ENCODE results near the gene JMJD6. TPM values are rescaled to one million over a fixed set of nuclear protein-coding genes. Genes with fewer than 3 reads are reported as not detected.
"Not testable (repeated sequence)": the region's sequence is repeated elsewhere in the genome, so short reads cannot be mapped to it uniquely, and the experiment has no call there.

JMJD6 gene
- polyA plus RNA-seq, 4 donors: 18.7 to 29.1 (median 21.8) TPM

DNA sequence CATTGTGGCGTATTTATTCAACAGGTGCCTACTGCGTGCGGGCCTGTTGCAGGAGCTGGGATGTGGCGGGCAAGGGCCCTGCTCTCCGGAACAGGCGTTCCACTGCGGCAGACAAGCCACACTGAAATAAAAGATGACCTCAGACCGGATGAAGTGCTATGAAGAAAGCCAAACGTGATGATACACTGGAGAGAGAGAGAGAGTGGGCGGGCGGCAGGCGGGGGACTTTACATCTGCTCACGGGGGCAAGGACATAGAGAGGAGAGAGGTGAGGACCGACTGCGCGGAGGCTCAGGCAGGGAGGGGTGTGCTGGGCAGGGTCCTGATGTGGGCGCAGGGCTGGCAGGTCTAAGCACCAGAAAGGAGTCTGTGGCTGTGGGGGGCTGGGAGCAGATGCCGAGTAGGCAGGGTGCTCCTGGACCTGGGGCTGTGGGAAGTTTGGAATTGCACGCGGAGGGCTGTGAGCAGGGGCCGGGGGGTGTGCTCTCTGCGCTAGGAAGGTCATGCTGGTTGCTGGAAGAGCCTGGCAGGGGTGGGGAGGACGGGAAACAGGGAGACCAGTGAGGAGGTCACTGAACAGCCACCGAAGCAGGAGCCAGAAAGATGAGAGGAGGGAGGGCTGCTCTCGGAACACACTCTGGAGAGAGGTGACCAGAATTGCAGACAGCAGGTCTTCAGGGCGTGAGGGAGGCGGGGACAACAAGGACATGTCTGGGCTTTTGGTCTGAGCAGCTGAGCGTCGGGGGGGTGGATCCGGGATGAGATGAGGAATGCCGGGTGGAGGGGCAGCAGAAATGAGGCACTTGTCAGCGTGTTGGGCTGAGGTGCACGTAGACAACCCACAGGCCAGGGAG lies 25.6 kb downstream of the JMJD6 start:
- no peak for DNase-seq (ENCODE audit: low read depth in 4 of 4, low spot score in 3 of 4)

DNA sequence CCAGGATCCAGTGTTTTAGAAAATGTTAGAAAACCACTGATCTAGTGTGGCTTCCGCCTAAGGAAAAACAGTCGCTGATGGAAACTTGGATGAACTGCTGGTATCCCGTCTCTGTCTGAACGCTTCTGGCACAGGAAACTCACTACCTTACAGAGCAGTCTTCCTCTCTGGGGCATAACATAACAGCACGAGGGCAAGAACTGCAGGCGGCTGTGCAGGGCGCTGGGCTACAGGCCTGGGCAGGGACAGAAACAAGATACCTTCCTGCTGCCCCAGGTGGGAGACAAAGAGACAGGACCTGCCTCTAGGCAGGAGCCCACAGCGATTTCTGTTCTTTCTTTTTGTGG lies 26.2 kb downstream of the JMJD6 start:
- no peak for DNase-seq (ENCODE audit: low read depth in 4 of 4, low spot score in 3 of 4)

DNA sequence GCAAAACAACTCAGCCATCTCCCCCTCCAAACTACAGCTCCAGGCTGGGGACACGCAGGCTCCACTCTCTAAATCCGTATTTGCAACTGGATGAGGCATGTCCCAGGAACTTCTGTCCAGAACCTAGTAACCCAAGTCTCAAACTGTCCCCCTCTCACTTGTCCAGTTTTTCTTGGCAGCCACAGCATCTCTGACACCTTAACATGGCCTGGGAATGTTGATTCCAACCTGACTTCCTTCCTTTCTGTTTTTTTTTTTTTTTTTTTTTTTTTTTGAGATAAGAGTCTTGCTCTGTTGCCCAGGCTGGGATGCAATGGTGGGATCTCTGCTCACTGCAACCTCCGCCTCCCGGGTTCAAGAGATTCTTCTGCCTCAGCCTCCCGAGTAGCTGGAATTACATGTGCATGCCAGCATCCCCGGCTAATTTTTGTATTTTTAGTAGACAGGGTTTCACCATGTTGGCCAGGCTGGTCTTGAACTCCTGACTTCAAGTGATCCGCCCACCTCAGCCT lies 27.9 kb downstream of the JMJD6 start:
- not testable (repeated sequence) for DNase-seq (ENCODE audit: low read depth in 4 of 4, low spot score in 3 of 4)

DNA sequence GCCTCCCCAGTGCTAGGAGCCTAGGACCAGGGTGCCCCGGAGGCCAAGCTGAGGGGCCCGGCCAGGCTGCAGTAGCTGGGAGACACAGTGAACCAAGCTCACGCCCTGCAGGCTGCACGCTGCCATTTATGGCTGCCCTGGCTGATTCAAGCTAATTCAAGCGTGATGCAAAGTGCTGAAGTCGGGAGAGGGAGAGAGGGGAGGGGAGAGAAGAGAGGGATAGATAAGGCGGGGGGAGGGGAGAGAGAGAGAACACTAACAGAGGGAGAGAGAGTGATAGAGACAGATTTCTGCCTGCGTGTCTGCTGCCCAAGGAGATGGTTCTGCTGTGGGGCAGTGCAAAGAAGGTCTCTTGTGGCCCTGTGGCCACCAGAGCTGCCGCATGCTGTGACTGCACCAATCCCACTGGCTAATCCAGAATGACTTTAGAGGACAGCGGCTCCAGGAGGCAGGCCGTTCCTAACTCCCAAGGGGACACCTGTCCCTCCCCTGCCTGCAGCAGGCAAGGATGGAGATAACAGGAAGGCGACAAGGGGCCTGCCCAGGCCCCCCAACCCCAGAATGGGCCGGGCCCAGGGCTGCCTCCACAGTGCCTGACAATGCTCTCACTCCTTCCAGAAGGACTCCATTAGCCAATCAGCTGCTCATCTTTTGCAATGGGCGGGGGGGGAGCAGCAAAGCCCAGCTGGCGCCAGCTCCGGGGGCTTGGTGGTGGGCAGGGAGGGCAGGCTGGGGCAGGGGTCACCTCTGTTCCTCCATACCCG lies 28.5 kb downstream of the JMJD6 start:
- DNase-seq (ENCODE audit: low read depth in 4 of 4, low spot score in 3 of 4): no peak

DNA sequence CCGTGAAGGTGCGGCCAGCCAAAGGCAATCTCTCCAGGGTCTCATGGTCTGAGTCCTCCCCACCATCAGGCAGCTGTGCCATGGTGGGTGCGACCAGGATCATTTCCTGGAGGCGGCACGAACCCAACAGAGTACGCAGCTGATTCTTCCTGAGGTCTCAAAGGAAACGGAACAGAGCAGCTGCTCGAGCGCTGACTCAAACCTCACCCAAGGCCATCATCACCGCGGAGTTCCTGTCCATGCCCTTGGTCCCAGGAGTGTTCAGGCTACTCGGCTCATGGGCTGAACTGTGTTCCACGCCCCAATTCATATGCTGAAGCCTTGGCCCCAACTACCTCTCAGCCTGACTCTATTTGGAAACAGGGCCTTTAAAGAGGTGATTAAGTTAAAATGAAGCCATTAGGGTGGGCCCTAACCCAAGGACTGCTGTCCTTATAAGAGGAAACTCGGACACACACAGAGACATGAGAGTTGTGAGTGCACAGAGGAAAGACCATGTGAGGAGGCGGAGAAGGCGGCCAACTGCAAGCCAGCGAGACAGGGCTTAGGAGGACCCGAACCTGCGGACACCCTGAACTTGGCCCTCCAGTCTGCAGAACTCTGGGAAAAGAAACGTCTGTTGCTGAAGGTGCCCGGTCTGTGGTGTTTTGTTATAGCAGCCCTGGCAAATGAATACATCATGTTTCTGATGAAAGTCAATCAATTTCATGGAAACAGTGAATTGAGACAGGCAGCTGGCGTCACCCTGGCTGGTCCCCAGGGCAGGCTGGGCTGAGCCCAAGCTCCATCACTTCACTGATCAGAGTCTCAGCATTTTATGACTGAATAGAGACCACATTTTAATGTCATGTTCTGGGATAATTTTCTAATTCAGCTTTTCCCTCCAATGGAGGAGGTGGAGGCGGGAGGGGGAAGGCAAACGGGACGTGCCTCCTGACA lies 29.4 kb downstream of the JMJD6 start:
- no peak for DNase-seq (ENCODE audit: low read depth in 4 of 4, low spot score in 3 of 4)

DNA sequence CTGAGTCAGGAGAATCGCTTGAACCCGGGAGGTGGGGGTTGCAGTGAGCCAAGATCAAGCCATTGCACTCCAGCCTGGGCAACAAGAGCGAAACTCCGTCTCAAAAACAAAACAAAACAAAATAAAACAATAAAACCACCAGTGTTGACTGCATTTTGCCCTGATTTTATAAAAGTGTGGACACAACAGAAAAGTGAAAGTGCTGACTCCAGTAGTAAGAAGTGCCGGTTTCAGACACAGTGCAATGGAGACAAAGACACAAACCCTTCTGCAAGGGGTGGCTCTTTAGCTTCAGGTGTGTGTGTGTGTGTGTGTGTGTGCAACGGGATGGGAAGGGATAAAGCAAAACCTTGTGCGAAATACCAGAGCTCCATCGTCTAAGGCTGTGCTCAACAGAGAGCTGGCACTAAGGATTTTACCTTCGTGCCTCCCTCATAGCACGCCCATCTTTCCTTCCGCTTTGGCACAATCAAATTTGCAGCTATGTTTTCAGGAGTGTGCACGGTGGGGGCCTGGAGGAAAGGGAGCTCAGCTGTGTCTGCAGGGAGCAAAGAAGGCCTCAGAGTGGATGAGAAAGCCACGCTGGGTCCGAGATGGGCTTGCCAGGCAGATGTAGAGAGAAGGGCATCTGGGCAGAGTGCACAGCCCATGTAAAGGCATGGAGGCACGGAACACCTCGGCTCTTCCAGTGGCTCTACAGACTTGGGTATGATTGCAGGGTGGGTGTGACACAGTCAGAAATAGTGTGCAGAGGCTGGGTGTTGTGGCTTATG lies 31.2 kb downstream of the JMJD6 start:
- no peak for DNase-seq (ENCODE audit: low read depth in 4 of 4, low spot score in 3 of 4)

DNA sequence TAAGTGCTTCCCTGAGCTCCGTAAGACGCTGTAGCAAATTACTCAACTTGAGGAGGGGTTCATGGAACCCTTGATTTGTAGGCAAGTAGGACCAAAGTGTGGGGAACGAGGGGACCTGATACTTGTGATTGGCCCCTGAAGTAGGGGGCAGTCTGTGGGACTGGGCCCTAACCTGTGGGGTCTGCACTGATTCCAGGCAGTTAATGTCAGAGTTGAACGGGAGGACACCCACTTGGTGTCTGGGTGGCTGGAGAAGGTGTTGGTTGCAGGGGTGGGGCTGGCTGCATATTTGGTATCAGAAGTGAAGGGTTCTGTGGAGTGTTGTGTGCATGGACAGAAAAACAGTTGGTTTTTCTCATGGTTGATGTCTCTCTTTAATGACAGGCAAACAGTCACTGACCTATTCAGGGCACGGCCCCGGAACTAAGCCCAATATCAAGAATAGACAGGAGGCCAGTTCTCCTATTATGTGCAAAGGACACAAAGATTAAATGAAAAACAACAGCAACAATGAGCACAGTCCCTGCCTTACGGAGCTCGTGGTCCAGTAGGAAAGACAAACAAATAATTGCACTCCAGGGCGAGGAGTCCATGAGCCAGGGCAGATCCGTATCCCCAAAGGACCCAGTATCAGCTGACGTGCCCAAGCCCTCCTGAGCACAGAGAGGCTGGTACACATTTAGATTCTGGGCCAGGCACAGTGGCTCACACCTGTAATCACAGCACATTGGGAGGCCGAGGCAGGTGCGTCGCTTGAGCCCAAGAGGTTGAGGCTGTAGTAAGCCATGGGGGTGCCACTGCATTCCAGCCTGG lies 34.8 kb downstream of the JMJD6 start:
- DNase-seq (ENCODE audit: low read depth in 4 of 4, low spot score in 3 of 4): no peak

DNA sequence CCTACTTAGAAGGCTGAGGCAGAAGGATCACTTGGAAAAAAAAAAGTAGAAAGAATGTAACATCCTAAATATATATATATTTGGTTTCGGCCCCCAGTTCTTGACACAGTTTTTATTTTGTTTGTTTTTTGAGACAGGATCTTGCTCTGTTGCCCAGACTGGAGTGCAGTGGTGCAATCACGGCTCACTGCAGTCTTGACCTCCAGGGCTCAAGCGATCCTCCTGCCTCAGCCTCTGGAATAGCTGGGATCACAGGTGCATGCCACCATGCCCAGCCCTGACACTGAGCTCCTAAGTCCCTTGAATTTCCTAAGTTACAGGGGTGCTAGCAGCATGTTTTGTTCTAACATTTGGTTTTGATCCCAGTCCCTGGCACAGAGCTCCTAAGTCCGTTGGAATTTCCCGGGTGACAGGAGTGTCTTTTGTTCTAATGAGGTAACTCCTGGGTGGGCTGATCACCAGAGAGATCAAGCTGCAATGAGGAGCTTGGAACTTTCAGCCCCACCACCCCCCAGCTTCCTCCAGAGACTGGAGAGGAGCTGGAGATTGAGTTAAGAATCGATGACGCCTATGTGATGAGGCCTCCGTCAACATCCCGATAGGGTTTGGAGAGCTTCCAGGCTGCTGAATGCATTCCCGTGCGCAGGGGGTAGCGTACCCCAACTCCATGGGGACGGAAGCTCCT lies 35.7 kb downstream of the JMJD6 start:
- DNase-seq (ENCODE audit: low read depth in 4 of 4, low spot score in 3 of 4): no peak

DNA sequence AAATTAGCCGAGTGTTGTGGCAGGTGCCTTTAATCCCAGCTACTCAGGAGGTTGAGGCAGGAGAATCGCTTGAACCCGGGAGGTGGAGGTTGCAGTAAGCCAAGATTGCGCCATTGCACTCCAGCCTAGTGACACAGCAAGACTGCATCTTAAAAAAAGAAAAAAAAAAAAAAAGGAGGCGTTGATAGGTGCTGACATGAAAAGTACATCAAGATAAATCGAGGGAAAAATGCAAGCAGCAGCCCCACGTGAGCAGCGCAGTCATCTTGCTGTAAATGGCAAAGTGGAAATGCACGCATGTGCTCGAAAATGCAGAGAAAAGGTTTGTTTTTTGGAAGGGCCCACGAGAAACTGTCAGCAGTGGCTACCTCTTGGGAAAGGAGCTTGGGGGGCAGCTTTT lies 36.5 kb downstream of the JMJD6 start:
- no peak for DNase-seq (ENCODE audit: low read depth in 4 of 4, low spot score in 3 of 4)

DNA sequence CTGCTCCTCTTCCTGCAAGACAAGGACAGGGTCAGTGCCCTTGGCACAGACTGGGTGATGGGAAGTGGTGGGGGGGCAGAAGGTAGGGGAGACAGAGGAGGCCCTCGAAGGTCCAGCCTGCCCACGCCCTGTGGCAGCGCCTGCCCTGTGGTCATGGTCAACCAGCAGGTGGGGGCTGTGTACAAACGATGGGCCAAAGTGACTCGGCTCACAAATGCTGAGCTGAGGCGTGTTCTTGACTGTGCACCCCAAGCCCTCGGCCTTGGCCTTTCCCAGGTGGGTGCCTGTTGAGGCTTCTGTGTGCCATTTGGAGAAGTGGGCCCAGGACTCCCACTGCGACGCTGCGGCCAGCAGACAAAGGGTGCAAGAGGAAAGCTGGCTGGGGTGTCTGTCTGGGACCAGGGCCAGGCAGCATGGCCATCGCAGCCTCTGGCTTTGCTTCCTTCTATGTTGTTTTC lies 38.2 kb downstream of the JMJD6 start:
- DNase-seq (ENCODE audit: low read depth in 4 of 4, low spot score in 3 of 4): no peak

DNA sequence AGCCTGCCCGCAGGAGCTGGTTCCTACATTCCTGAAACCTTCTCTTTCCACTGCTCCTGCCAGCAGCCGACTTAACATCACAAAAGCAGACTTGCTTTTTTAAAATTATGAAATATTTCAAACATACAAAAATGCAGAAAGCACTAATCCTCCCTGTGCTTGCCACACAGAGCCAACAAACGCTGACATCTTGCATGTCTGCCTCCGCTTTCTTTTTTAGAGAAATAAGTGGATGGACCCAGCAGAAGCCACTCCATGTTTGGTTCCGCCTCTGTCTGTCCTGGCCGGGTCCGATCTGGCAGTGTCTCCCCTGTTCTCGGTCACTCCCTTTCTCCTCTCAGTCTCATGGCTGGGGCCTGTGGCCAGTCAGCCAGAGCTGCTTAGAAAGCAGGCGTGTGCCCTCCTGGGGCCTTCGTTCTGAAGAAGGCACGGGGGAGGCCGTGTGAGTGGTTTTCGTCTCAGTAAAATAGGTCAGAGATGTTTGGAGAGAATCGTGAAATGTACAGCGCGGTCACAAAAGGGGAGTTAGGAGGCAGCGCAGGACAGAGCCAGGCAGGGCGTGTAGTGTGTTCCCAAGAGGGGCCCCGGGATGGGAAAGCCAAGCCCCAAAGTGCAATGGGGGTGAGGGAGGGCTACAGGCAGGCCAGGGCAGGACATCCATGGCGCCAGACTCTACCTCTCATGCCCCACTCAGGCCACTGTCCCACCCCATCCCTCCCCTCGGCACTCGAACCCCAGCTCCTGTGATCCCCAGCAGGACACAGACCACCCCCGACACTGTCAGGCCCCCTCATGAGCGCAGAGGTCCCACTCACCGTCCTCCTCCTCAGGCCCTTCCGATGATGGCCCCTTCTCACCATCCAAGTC lies 38.9 kb downstream of the JMJD6 start:
- DNase-seq (ENCODE audit: low read depth in 4 of 4, low spot score in 3 of 4): no peak

DNA sequence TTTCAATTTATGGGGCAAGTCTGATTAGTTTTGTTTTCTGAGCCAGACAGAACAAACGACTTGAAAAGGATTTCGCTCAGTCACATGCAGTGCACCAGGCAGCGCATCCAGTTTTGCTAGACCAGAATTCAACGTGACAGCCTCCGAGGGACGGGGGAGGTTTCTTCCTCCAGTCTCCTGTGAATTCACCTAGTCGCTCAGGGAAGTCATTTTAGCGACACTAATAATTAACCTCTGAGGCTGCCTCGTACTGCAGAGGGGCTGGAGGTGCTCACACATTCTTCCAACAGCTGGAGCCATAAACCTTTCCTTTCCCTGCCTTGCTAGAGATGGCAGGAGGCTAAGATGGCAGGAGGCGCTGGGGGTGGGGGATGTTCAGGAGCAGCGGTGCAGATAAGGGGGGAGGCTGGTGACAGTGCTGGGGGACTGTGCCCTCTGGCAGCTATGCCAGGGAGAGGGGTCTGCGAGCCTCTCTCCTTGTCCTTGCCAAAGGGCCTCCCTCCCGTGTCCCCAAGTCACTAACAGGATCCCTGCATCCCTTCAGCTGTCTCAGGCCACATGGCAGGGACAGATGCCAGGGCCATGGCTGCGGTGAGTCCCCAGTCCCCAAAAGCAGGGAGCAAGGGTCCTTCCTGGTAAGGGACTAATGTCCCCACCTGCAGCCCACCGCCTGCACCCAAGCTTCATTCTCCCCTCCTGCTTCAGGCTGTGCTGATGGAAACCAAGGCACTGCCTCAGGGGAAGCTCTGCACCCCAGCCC lies 39.7 kb downstream of the JMJD6 start:
- peak in 1 of 4 donors; percentile 75 for DNase-seq (ENCODE audit: low read depth in 4 of 4, low spot score in 3 of 4)

DNA sequence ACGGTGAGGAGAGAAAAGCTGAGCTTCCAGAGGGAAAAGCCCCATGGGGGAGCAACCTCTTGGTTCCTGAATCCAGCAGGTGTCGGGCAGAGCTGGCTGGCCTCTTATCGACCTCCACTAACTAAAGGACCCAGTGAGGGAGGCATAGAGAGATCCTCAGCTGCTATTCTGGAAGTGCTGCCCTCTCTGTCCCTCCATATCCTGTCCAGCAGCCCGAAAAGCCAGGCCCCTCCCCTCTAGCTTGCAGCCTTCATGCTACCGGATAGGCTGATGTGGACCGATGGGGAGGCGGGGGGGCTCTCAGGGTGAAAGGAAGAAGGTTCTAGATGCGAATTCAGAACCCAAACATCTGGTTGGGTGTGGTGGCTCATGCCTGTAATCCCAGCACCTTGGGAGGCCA lies 40.6 kb downstream of the JMJD6 start:
- DNase-seq (ENCODE audit: low read depth in 4 of 4, low spot score in 3 of 4): no peak

DNA sequence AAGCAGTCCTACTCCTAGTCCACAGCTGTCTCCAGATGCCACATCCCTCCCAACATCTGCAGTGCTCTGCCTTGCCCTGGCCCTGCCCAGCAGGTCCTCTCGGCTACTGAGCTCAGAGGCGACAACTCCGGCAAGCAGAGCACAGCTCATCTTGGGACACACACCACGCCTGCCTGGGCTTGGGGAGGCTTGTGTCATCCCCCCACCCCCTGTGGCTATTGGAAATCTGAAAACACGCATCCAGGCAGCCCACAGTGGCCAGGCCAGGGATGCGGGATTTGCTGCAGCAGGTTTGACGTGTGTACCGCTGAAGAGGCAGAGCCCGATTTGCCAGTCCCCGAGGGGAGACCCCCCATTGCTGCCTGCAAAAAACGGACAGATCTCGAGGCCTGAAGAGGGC lies 41.0 kb downstream of the JMJD6 start:
- DNase-seq (ENCODE audit: low read depth in 4 of 4, low spot score in 3 of 4): no peak

DNA sequence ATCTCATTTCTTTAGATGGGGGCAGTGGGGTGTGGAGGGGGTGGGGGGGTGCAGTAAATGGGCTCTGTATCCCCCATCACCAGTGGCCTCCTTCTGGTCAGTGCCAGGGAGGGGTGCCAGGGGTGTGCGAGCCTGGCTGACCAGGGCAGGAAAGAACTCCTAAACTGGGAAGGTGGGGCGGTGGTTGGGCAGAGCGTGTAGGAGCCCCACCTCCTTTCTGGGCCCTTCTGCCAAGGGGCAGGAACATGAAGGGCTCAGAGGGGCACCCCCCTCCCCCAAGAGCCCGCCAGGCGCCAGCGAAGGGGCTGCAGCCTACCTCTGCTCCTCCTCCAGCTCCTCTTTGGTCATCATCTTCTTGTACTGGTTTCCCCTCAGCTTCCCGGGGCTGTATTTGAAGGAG lies 41.6 kb downstream of the JMJD6 start:
- no peak for DNase-seq (ENCODE audit: low read depth in 4 of 4, low spot score in 3 of 4)

DNA sequence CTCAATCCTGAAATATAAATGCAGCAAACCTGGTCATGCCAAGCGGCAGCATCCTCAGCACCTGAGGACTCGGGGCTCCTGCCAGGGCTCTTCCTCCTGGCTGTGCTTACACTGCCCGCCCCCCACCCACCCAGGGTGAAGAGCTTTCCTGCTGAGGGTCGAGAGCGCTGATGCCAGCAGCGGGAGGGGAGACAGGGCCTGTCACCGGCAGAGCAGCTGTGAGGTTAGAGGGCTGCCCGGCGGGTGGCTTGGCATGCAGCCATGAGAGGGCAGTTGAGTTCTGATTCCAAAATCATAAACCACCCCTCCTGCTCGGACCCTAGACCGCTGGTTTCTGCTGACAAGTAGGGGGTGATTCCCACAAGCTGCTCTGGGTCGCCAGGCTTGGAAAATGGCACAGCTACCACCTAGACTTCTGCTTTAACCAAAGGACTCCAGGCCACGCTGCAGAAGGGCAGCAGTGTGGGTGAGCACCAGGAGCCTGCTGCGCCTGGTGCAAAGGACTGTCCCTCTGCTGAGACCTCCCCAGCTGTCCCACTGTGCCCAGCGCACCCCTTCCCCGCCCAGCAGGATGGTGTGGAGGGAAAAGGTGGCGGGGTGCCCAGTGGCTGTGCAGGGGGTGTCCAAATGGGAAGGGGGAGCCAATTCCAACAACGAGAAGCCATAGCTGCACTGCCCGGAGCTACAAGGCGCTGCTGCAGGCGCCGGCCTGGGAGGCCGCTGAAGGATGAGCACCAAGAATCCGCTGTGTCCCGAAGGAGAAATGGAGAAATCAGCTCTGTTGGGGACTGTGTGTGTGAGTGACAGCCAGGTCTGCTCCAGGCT lies 42.3 kb downstream of the JMJD6 start:
- DNase-seq (ENCODE audit: low read depth in 4 of 4, low spot score in 3 of 4): no peak
